Sigmoid colon (tissue), 4 donors: ENCODE data around the gene ADD3.

ENCODE experiments used
- CTCF ChIP-seq, 4 experiments: fragments of 450-650 bp in 3 of 4; fragments of 200-600 bp in 1 of 4; IDR thresholded peaks; one replicate each; pipeline ENCODE4 v1.5.1; 2016 to 2019; ENCODE audit warnings: antibody characterized with exemption in 4 of 4, mild to moderate bottlenecking in 3 of 4, moderate library complexity in 2 of 4
- POLR2AphosphoS5 ChIP-seq, 4 donors: sonication (generic); formaldehyde crosslinking; IDR thresholded peaks; one replicate each; pipeline ENCODE4 v1.6.1; 2017; ENCODE audit warnings: antibody characterized with exemption in 4 of 4

GRCh38 chr10:110044681-110045080, 36.9 kb downstream of the ADD3 start:
- TF ChIP-seq CTCF (IDR thresholded peaks at IDR 0.05) (no peak), POLR2AphosphoS5 (IDR thresholded peaks at IDR 0.05) (no peak)
